HG03520 (cell line): ENCODE data around the gene CDK5R1.
"Not testable (repeated sequence)": the region's sequence is repeated elsewhere in the genome, so short reads cannot be mapped to it uniquely, and the experiment has no call there.

Source experiments
- ATAC-seq: cut with Tn5 transposase; IDR thresholded peaks from one replicate; pipeline ENCODE4 v1.9.1; 2021; ENCODE audit warnings: mild to moderate bottlenecking, moderate library complexity; ENCODE audit not compliant: unreplicated experiment

CDK5R1 gene

DNA sequence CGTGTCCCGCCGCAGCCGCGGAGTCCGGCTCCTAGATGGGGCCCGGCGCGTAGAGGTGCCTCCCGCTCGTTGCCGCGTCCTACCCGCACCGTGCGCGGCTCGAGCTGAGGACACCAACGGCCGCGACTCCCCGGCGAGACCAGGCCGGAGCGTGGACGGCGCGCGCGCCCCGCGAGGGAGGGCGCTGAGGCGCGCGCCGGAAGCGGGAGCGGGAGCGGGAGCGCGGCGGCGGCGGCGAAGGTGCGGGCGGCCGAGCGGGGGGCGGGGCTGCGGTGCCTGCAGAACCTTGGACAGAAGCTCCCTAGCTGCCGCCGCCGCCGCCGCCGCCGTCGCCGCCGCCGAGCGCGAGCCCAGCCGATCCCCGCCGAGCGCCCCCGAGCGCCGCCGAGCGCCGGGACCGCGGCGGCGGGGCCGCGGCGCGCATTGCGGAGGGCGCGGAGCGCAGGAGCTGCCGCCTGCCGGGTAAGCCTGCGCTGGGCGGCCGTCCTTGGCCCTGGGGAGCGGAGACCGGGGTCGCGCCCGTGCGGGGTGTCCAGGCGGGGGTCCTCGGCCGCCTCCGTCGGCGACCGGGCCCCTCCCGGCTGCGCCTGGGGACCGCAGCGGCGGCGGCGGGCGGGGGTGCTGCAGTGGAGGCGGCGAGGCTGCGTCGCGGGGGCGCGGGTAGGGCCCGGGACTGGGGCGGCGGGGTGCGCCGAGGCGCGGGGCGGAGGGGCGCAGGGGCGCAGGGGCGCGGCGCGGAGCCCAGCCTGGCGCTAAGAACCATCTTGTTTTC, at the start of gene CDK5R1:
Gene CDK5R1 (plus strand): TSS at position 293 of the 772 bp plus-strand sequence. CDS start 628 bp downstream, outside the sequence.
- no peak for ATAC-seq

DNA sequence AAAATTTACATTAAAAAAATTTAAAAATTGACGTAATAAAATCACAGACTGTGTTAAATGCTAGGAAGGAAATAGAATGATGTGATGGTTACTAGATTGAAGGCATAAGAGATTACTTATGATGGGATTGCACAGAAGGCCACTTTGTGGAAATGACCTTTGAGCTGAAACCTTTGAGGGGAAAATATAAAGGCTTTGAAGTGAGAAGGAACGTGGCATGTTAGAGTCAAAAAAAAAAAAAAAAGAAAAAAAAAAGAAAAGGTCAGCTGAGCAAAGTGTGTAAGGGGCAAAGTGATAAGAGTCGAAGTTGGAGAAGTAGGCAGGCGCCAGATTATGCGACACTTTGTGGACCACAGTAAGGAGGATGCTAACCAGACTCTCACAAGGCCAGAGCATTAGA, 46.1 kb upstream of the CDK5R1 start:
- no peak for ATAC-seq

DNA sequence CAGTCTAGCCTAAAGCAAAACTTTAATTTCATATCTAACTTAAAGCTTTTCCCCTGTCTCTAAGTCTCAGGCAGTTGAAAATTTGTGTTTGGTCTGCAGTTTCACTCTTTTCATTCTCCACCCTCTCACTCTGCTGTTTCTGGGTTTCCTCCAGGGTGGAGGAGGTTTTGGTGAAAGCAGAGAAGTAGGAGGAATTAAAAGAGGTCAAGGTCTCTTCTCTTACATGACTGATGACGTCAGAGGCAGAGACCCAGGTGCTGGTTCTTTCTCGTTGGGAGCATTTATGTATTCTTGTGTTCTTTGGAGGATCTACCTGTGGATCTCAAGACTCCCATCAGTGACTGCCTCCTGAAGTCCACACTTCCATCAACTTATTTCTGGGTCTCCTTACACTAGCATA, 44.9 kb upstream of the CDK5R1 start:
- ATAC-seq: no peak

DNA sequence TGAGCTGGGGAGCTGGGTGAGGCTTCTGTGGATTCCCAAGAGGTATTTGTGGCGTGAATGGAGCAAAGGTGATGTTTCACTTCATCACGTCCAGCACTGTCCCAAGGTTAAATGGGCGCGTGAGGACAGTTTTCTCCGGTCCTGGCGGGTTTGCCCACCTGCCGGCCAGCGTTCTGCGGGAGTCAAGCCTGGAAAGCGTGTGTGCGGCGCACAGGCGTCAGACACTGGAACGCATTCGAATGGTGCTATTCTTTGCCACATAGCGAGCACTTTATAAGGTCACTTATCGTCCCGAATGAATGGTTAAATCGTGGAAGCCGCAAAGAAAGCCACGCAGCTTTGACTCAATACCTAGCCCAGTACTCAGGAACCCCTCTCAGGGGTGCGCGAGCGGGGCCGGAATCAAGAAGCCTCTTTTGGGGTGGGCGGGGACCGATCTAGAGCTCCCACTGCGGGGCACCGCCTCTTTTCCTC, 42.9 kb upstream of the CDK5R1 start:
- no peak for ATAC-seq

DNA sequence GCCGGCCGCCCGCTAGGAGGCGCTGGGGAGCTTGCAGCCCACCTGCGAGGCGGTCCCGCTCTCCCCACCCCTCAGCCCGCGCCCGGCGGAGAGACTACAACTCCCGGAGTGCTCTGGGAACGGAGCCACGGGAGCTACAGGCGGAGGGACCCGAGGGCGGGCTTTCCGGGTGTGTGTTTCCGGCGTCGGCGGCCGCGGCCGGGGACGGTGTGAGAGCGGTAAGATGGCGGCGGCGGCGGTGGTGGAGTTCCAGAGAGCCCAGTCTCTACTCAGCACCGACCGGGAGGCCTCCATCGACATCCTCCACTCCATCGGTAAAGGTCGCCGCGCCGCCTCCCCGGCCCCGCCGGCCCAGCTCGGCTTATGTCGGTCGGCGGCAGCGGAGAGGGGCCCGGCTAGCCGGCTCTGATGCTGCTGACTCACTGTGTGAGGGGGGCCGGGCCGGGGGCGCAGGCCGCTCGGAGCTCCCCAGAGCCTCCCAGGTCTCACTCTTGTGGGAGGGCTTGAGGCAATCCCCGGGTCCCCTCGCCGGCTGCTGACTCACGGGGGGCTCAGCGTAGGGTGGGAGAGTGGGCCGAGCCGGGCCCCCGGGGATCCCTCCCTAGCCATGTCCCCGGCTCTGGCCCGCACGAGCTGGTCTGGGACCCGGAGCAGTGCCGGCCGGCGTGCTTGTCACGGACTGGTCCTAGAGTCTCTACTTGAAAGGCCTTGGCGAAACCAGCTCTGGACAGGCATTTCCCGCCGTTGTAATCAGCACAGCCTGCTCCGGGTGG, 42.3 kb upstream of the CDK5R1 start, which contains the start of gene PSMD11:
Gene PSMD11 (plus strand): TSS at position 210 of the 773 bp plus-strand sequence. CDS start 14 bp downstream, at position 224.
- peak; percentile 87 for ATAC-seq

DNA sequence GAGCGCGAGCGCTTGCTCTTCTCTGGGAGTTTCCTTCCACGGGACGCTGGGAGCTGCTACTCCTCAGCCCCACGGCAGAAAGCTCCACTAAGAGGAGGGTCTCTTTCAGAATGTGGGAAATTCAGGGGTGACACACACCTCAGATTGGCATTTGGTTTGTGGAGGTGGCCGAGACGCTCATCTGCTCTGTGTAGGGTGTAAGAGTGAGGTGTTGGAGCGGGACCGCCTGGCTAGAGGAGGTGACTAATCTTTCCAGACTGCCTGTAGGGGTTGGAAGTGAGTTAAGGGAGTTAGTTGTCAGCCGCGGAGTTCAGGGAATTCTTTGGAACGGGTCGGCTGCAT, 41.7 kb upstream of the CDK5R1 start:
- ATAC-seq: no peak

DNA sequence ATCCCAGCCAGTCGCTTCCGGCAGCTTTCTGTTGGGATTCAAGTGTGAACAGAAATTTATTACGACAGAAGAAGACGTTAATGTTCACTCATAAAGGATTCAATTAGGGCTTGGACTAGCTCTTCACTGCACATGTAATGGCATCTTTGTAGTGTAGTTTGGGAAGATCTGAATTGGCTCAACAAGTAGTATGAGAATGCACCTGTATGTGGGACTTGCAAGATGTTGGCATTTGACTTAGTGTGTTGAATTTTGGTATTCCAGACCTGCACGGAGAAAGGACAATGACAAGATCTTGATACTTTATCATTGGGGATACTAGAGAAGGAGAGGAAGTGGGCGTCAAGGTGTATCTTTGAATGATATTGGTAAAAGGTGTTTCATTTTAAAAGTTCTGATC, 41.3 kb upstream of the CDK5R1 start:
- no peak for ATAC-seq

DNA sequence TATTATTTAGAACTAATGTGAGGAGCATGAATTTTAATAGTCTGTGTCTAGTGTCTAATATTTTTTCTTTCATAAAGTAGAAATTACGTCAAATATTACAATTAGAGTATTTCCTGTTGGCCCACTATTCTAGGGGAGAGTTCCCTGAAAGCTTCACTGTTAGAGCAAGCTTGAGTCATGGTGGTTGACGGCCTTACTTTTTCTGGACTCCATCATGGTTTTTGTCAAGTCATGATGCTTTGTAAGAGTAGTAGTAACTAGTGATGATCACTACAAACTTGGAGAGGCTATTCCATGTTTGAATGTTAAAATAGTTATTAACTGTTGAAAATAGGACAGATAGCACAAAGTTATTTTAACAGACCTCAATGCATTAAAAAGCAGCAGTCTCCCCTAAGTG, 40.8 kb upstream of the CDK5R1 start:
- ATAC-seq: no peak

DNA sequence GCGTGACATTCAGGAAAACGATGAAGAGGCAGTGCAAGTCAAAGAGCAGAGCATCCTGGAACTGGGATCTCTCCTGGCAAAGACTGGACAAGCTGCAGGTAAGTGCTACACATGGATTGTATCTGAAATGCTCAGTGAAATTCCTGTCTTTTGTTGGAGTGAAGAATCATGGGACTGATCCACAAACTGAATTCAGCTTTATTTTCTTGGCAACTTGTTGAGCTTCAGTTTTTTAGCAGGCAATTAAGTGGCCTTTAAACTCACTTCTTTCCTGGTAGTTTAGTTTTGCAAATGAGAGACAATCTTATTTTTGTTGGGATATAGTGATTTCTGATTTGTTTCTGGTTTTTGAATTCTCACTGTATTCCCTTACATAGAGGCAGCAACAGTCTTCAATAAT, 39.8 kb upstream of the CDK5R1 start:
- ATAC-seq: no peak

DNA sequence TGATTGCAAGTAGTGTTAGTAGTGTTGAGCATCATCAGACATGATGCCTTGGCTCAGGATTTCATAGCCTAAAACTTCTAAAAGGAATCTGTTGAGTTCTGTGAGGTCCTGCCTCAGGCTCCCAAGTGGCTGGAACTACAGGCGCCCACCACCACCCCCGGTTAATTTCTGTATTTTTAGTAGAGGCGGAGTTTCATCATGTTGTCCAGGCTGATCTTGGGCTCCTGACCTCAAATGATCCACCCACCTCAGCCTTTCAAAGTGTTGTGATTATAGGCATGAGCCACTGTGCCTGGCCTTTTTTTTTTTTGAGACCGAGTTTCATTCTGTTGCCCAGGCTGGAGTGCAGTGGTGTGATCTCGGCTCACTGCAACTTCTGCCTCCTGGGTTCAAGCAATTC, 36.8 kb upstream of the CDK5R1 start:
- ATAC-seq: no peak

DNA sequence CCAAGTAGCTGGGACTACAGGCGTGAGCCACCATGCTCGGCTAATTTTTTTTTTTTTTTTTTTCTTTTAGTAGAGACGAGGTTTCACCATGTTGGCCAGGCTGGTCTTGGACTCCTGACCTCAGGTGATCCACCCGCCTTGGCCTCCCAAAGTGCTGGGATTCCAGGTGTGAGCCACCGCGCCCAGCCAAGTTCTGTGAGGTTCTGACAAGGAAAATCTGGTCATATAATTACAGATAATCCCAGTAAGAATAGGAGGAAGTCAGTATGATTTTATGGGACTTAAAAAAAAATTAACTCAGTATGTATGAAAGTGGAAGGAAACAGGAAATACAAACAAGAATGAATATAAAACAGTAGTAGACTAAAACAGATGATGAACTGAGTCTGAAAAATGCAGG, 36.4 kb upstream of the CDK5R1 start:
- ATAC-seq: not testable (repeated sequence)

DNA sequence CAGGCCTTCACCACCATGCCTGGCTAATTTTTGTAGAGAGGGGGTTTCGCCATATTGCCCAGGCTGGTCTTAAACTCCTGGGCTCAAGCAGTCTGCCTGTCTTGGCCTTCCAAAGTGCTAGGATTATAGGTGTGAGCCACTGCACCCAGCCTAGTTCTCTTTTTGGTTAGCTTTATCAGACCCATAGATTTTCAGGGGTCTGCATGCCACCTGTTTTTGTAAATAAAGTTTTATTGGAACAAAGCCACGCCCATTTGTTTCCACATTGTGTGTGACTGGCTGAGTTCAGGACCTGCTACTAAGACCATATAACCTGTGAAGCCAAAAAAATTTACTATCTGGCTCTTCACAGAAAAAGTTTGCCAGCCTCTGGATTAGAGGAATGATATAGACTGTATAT, 34.9 kb upstream of the CDK5R1 start:
- ATAC-seq: no peak

DNA sequence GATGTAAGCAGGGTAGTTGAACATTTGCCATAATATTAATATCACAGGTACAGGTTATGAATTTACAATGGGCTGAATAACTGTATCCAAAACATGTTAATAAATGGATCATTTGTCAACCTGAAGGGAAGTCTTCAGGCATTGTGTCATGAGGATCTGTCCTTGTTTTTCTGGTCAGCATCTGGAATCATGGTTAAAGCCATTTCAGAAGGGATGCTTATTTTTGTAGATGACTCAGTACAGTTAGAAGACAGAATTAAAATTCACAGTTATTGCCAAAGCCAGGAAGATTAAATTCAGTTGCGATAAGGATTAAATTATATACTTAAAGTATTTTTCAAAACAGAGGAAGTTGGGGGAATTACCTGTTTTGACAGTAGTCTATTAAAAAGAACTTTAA, 34.5 kb upstream of the CDK5R1 start:
- ATAC-seq: no peak

DNA sequence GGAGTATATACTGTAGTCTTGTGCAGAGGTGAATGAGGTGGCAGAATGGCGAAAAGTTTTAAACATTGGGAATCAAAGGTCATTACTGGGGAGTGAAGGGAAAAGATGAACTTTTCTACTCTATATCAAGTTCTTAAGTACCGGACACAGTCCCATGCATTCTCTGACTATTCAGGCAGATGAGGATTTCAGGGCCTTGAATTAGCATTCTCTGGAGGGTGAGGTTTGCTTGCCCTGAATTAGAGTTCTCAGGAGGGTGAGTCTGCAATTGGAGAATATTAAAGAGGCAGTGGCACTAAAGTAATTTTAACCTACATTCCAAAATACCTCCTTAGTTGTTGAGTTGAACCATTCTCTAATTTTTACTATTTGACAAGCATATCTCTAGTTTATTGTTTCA, 33.4 kb upstream of the CDK5R1 start:
- no peak for ATAC-seq

DNA sequence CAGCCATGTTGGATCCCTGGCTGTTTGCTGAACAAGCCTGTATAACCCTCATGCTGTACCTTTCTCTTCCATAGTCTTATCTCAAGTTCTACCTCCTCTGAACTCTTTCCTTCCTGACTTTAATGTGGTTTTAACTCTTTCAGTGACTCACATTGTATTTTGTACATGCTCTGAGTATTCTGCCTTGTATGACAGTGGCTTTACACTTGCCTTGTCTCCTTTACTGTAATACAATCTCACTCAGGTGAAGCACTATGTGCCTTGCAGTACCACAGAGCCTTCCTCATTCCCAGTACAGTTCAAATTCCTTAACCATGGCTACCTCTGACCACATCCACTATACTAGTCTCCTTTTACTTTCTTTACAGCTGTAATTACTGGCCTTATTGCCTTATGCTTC, 28.4 kb upstream of the CDK5R1 start:
- ATAC-seq: no peak

DNA sequence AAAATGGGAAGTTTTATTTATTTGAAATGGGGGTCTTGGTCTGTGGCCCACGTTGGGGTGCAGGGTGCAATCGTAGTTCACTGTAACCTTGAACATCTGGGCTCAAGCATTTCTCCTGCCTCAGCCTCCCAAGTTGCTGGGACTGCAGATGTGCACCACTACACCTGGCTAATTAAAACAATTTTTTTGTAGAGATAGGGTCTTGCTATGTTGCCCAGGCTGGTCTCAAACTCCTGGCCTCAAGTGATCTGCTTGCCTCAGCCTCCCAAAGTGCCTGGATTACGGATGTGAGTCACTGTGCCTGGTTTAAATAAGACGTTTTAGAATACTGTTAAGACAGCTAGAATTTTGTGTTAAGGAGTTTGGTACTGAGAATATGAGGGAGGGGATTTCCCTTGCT, 26.7 kb upstream of the CDK5R1 start:
- no peak for ATAC-seq

DNA sequence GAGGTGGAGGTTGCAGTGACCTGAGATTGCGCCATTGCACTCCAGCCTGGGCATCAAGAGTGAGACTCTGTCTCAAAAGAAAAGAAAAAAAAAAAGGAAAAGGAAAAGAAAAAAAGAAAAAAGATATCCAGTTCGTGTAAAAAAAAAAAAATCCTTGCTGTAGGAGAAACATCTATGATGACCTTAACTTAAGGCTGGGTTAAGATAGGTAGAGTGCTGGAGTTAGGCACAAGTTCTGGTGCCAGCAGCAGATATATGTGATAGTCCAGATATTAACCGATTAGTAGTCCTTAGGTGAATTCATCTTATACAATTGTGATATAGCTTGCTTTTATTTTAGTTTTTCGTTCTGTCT, 25.3 kb upstream of the CDK5R1 start:
- ATAC-seq: no peak

DNA sequence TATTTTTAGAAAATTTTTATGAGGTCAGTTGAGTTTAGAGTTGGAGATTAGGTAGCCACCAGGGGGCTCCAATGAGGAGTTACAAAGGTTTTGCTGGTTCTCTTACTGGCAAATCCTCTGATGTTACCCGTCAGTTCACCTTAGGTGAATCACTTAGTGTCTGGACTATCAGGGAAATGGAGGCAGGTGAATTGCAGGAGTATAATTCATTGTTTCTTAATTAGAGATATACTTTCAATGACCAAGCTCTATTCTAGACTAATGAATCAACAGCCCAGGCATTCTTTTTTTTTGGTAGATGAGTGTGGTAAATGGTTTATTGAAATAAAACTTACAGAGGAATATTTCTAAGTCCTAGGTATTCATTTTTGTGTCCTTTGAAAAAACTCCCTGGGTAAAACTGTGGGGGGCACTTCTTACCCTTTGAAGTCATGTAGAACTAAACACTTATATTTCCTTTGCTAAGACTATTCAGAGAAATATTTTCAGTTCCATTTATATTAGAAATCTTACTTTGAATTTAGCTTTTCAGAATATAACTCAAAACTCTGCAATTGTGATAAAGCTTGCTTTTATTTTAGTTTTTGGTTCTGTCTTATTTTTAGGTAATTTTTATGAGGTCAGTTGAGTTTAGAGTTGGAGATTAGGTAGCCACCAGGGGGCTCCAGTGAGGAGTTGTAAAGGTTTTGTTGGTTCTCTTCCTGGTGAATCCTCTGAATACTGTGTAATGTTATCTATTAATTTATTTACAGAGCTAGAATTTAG, 24.8 kb upstream of the CDK5R1 start:
- no peak for ATAC-seq

DNA sequence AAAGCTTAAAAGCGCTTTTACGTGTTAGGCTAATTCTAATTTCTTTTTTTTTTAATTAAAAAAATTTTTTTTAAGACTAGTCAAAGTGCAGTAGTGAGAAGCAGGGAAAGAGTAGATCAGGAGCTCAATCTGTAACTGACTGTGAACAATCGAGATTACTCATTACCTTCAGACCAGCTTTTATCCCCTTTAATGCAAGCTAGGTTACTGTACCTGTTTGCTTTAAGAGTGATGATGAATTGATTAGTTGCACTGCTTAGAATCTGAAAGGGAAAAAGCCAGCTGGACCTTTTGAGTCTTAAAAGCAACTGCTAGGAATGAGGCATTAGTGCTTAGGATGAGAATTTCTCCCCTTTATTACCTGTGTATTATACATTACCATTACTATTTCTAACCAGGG, 23.5 kb upstream of the CDK5R1 start:
- ATAC-seq: no peak

DNA sequence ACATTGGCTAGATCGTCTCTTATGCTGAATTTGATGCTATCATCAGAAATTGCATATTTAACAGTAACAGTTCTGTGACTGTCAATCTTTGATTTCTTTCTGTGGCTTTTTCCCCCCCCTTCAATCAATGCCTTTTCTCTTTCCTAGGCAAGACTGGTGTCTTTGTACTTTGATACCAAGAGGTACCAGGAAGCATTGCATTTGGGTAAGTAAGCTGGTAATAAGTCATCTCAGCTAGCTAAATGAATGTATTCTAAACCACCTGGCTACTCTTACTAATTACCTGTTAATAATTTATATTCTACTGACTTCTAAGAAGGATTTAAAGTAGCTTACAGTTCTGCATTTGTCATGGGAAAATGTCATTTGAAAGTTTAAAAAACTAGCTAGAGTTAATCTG, 22.4 kb upstream of the CDK5R1 start:
- ATAC-seq: no peak

DNA sequence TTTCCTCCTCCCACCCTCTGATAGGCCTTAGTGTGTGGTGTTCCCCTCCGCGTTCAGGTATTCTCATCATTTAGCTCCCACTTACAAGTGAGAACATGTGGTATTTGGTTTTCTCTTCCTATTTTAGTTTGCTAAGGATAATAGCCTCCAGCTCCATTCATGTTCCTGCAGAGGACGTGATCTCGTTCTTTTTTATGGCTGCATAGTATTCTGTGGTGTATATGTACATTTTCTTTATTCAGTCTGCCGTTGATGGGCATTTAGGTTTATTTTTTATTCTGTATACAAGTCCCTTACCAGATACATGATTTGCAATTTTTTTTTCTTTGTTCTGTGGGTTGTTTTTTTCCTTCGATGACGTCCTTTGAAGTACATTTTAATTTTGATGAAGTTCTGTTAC, 18.8 kb upstream of the CDK5R1 start:
- no peak for ATAC-seq
